HL-60 (cell line): ENCODE results near the gene CDYL.

ENCODE experiments used
- CTCF ChIP-seq: IDR thresholded peaks from one replicate; pipeline ENCODE4 v1.5.1; 2011; ENCODE audit warnings: low read length, control low read depth, inconsistent platforms; ENCODE audit not compliant: insufficient read depth
- POLR2AphosphoS5 ChIP-seq: IDR thresholded peaks from 2 replicates; pipeline ENCODE4 v1.6.1; 2012; ENCODE audit warnings: low read depth
- REST ChIP-seq: IDR thresholded peaks from 2 replicates; pipeline ENCODE4 v1.6.1; 2012; ENCODE audit warnings: low read depth; ENCODE audit not compliant: insufficient replicate concordance

GRCh38 chr6:4974962-4975361 lies 198.8 kb downstream of the CDYL start:
- TF ChIP-seq CTCF (no peak), POLR2AphosphoS5 (no peak), REST (no peak)
